Activated T-helper 2 cell treated with anti-CD3 and anti-CD28 coated beads, Interferon-gamma antibody, Interleukin-2, Interleukin-4, amounts not matched to agents 10 μg/mL and 5 μg/mL and 100 μg/mL, durations not matched to agents 14 hours and 24 hours and 36 hours (primary cell): ENCODE results near the gene GANC. TPM values are rescaled to one million over a fixed set of nuclear protein-coding genes. Genes with fewer than 3 reads are reported as not detected.
A peak's percentile ranks its signal among the peaks of the same experiment; 100 is the strongest.

ENCODE experiments used
- DNase-seq: peaks from one replicate; pipeline ENCODE4 v3.0.0; 2021; ENCODE audit warnings: low spot score
- H3K27ac Mint-ChIP-seq: one replicate; pipeline ENCODE4 v1.8.0; 2021; ENCODE audit warnings: mixed read lengths
- H3K27me3 Mint-ChIP-seq: one replicate; pipeline ENCODE4 v1.8.0; 2021; ENCODE audit warnings: low read depth, mixed read lengths
- H3K36me3 Mint-ChIP-seq: one replicate; pipeline ENCODE4 v1.8.0; 2021; ENCODE audit warnings: low read depth, mixed read lengths
- H3K4me1 Mint-ChIP-seq: one replicate; pipeline ENCODE4 v1.8.0; 2021; ENCODE audit warnings: low read depth, mixed read lengths
- H3K4me3 Mint-ChIP-seq: one replicate; pipeline ENCODE4 v1.8.0; 2021; ENCODE audit warnings: low read depth, mild to moderate bottlenecking, moderate library complexity, mixed read lengths
- H3K9me3 Mint-ChIP-seq: one replicate; pipeline ENCODE4 v1.8.0; 2021; ENCODE audit warnings: mixed read lengths
- intact Hi-C: fragments of 100-400 bp; cut with micrococcal nuclease; formaldehyde crosslinking; loops from one replicate; pipeline ENCODE4 v1.15.1; 2023
- total RNA-seq: library from RNA; stranded (reverse); gene quantifications from 2 replicates; pipeline ENCODE4 v1.2.3, GENCODE V29; 2022

Gene GANC
- total RNA-seq, 1 donor from 2014 or later, result 19.5 TPM

- Mint-ChIP-seq H3K4me1 (peaks cover 34% of the 10 kb centered on the region), H3K27me3 (no peaks in the 10 kb centered on the region), H3K9me3 (no peaks in the 10 kb centered on the region), H3K4me3 (no peak overlapping the region), H3K36me3 (peaks cover 38% of the 10 kb centered on the region), H3K27ac (no peak overlapping the region)
- no peak for DNase-seq
- intact Hi-C loops, result loop anchor here (5.0 kb wide), 2 partner anchors 79 to 779 kb away; partner anchors contain the start of gene ITPKA
These were observed 2.0 kb upstream of the GANC start for GRCh38 chr15:42270996-42271395.

DNA sequence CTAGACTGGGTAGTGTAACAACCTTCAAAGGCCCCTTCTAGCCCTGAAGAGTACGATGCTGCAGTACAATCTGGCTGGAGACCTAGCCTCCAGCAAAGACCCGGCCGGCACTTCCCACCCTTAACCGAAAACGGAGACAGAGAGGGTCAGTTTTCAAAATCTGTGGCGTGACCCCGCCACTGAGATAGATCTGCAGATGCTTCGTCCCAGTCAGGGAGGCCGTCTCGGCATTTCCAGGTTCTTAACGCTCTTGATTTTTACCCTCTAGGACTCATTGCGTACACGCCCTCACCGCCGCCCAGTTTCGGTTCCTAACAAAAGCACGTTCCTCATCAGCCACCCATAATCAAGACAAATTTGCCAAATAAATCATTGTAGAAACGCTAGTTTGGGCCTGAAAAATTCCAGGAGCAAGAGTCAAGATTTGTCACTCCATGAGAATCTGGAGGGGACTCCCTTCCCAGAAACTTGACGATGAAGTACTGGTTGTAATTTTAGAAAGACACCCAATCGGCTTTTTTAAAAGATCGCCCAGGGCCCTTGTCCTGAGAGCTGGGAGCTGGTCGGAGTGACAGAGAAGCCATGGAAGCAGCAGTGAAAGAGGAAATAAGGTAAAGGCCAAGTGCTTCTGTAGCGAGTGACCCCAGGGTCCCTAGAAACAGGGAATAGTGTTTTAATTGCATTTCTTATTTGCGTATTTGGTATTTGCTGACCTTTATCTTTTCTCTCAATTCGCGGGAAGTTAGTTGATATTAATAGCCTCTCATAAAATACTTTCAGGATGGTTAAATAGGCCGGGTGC is 1.1 kb downstream of the GANC start:
- Mint-ChIP-seq H3K4me1 (peaks cover 32% of the 10 kb centered on the region), H3K9me3 (no peaks in the 10 kb centered on the region), H3K4me3 (peak overlapping the region; percentile 98), H3K27me3 (no peaks in the 10 kb centered on the region), H3K36me3 (peaks cover 30% of the 10 kb centered on the region), H3K27ac (peak overlapping the region; percentile 100)
- intact Hi-C loops, result loop anchor here (1.0 to 5.0 kb wide), 5 partner anchors 65 to 782 kb away; partner anchors contain the start of genes ITPKA, SNAP23, STARD9 and VPS39
- peak; percentile 61 for DNase-seq

GRCh38 chr15:42274702-42274989 is 1.6 kb downstream of the GANC start:
- Mint-ChIP-seq H3K36me3 (peaks cover 27% of the 10 kb centered on the region), H3K27me3 (no peaks in the 10 kb centered on the region), H3K4me1 (peaks cover 37% of the 10 kb centered on the region), H3K4me3 (peak overlapping the region; percentile 98), H3K27ac (peak overlapping the region; percentile 100), H3K9me3 (no peaks in the 10 kb centered on the region)
- intact Hi-C loops, result loop anchor here (5.0 kb wide), 2 partner anchors 82 to 782 kb away; partner anchors contain the start of gene ITPKA
- no peak for DNase-seq

GRCh38 chr15:42275780-42276391 is 2.9 kb downstream of the GANC start:
- H3K36me3 Mint-ChIP-seq, result peaks cover 20% of the 10 kb centered on the region
- intact Hi-C loops, result no loop called here
- peak overlapping the region; percentile 100 for H3K27ac Mint-ChIP-seq

GRCh38 chr15:42276762-42277161 is 3.8 kb downstream of the GANC start:
- Mint-ChIP-seq H3K27me3 (no peaks in the 10 kb centered on the region), H3K4me1 (peaks cover 28% of the 10 kb centered on the region), H3K27ac (no peak overlapping the region), H3K9me3 (no peaks in the 10 kb centered on the region), H3K36me3 (peaks cover 14% of the 10 kb centered on the region), H3K4me3 (no peak overlapping the region)
- intact Hi-C loops, result no loop called here
- DNase-seq, result no peak

More at GRCh38 chr15:42275780-42276391, 2.9 kb downstream of the GANC start:
- Mint-ChIP-seq H3K4me3 (peak overlapping the region; percentile 71), H3K9me3 (no peaks in the 10 kb centered on the region), H3K4me1 (peaks cover 35% of the 10 kb centered on the region), H3K27me3 (no peaks in the 10 kb centered on the region)
- no peak for DNase-seq

- intact Hi-C loops, result no loop called here
- H3K27ac Mint-ChIP-seq, result peak overlapping the region; percentile 19
- no peaks in the 10 kb centered on the region for H3K27me3 Mint-ChIP-seq
- peaks cover 11% of the 10 kb centered on the region for H3K36me3 Mint-ChIP-seq
- peaks cover 22% of the 10 kb centered on the region for H3K4me1 Mint-ChIP-seq
- no peak overlapping the region for H3K4me3 Mint-ChIP-seq
- DNase-seq, result no peak
- no peaks in the 10 kb centered on the region for H3K9me3 Mint-ChIP-seq
These were observed 6.3 kb downstream of the GANC start for GRCh38 chr15:42279234-42279723.

GRCh38 chr15:42282344-42282743 is 9.3 kb downstream of the GANC start:
- peaks cover 9% of the 10 kb centered on the region for H3K36me3 Mint-ChIP-seq
- no peak overlapping the region for H3K27ac Mint-ChIP-seq
- H3K4me3 Mint-ChIP-seq, result no peak overlapping the region

GRCh38 chr15:42282926-42283325 is 9.9 kb downstream of the GANC start:
- Mint-ChIP-seq H3K4me1 (peaks cover 5% of the 10 kb centered on the region), H3K27ac (no peak overlapping the region), H3K36me3 (peaks cover 10% of the 10 kb centered on the region), H3K4me3 (no peak overlapping the region), H3K27me3 (no peaks in the 10 kb centered on the region), H3K9me3 (no peaks in the 10 kb centered on the region)
- DNase-seq, result no peak
- intact Hi-C loops, result no loop called here

More at GRCh38 chr15:42282344-42282743, 9.3 kb downstream of the GANC start:
- DNase-seq, result no peak
- no peaks in the 10 kb centered on the region for H3K27me3 Mint-ChIP-seq
- no peaks in the 10 kb centered on the region for H3K9me3 Mint-ChIP-seq
- peaks cover 5% of the 10 kb centered on the region for H3K4me1 Mint-ChIP-seq
- intact Hi-C loops, result no loop called here

- intact Hi-C loops, result no loop called here
- H3K4me1 Mint-ChIP-seq, result peaks cover 5% of the 10 kb centered on the region
- H3K36me3 Mint-ChIP-seq, result peaks cover 8% of the 10 kb centered on the region
- no peaks in the 10 kb centered on the region for H3K27me3 Mint-ChIP-seq
- H3K4me3 Mint-ChIP-seq, result no peak overlapping the region
- no peak for DNase-seq
- H3K27ac Mint-ChIP-seq, result no peak overlapping the region
- H3K9me3 Mint-ChIP-seq, result no peaks in the 10 kb centered on the region
These were observed 10.7 kb downstream of the GANC start for GRCh38 chr15:42283671-42284070.

DNA sequence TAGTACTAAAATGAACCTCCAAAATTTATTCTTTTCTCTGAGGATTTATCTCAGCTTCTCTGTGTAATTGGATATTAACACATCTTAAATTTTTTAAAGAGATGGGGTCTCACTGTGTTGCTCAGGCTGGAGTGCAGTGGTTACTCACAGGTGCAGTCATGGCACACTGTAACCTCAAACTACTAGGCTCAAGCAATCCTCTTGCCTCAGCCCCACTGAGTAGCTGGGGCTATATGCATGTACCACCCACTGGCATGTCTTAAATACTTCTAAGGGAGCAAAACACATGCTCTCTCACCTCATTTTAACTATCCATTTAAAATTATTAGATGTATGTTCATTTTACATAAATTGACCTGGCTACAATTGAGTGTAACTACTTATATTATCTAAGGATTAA is 11.6 kb downstream of the GANC start:
- Mint-ChIP-seq H3K4me3 (no peak overlapping the region), H3K9me3 (no peaks in the 10 kb centered on the region), H3K4me1 (peaks cover under 1% of the 10 kb centered on the region), H3K27me3 (no peaks in the 10 kb centered on the region), H3K36me3 (peaks cover 13% of the 10 kb centered on the region), H3K27ac (no peak overlapping the region)
- no peak for DNase-seq
- intact Hi-C loops, result no loop called here

GRCh38 chr15:42285034-42285433 is 12.0 kb downstream of the GANC start:
- Mint-ChIP-seq H3K27me3 (no peaks in the 10 kb centered on the region), H3K4me1 (no peaks in the 10 kb centered on the region), H3K4me3 (no peak overlapping the region), H3K36me3 (peaks cover 11% of the 10 kb centered on the region), H3K9me3 (no peaks in the 10 kb centered on the region), H3K27ac (no peak overlapping the region)
- intact Hi-C loops, result no loop called here
- no peak for DNase-seq

GRCh38 chr15:42286445-42287029 is 13.5 kb downstream of the GANC start:
- Mint-ChIP-seq H3K27me3 (no peaks in the 10 kb centered on the region), H3K9me3 (no peaks in the 10 kb centered on the region), H3K4me3 (no peak overlapping the region), H3K36me3 (peaks cover 10% of the 10 kb centered on the region), H3K4me1 (no peaks in the 10 kb centered on the region), H3K27ac (no peak overlapping the region)
- intact Hi-C loops, result no loop called here
- no peak for DNase-seq

- H3K36me3 Mint-ChIP-seq, result peaks cover 14% of the 10 kb centered on the region
These were observed 14.9 kb downstream of the GANC start for GRCh38 chr15:42287931-42288330.

More at GRCh38 chr15:42287931-42288330, 14.9 kb downstream of the GANC start:
- Mint-ChIP-seq H3K9me3 (no peaks in the 10 kb centered on the region), H3K4me3 (no peak overlapping the region), H3K27me3 (no peaks in the 10 kb centered on the region), H3K27ac (no peak overlapping the region), H3K4me1 (no peaks in the 10 kb centered on the region)
- intact Hi-C loops, result no loop called here
- no peak for DNase-seq
